Adrenal gland (tissue), 12 donors: ENCODE data around the gene HNRNPK. TPM values are rescaled to one million over a fixed set of nuclear protein-coding genes. Genes with fewer than 3 reads are reported as not detected.

Experiments used
- DNase-seq, 7 donors: peaks; one replicate each; pipeline ENCODE4 v3.0.0-alpha.2; 2019 to 2020
- H3K27ac ChIP-seq, 5 donors: fragments of 200-600 bp; sonication (generic) in 4 of 5; 1 replicate in 3 of 5; 2 replicates in 2 of 5; pipeline versions ENCODE4 v1.5.1 to v1.8.0; 2016 to 2020; ENCODE audit warnings: mild to moderate bottlenecking in 1 of 5
- H3K27me3 ChIP-seq: fragments of 200-600 bp; 2 replicates; pipeline ENCODE4 v1.8.0; 2021
- H3K36me3 ChIP-seq, 2 donors: fragments of 200-600 bp; replicated peaks in 1 of 2; 1 replicate in 1 of 2; 2 replicates in 1 of 2; pipeline versions ENCODE4 v1.5.1 to v1.8.0; 2018 to 2022
- H3K4me1 ChIP-seq, 2 donors: fragments of 200-600 bp; replicated peaks in 1 of 2; 1 replicate in 1 of 2; 2 replicates in 1 of 2; pipeline versions ENCODE4 v1.5.1 to v1.8.0; 2018 to 2021
- H3K4me3 ChIP-seq, 4 donors: fragments of 200-600 bp; sonication (generic) in 3 of 4; one replicate each; pipeline ENCODE4 v1.5.1; 2016 to 2018
- H3K9me3 ChIP-seq, 3 donors: fragments of 200-600 bp; sonication (generic) in 1 of 3; replicated peaks in 1 of 3; 1 replicate in 2 of 3; 2 replicates in 1 of 3; pipeline versions ENCODE4 v1.5.1 to v1.8.0; 2016 to 2021
- CTCF ChIP-seq, 6 experiments: fragments of 450-650 bp in 4 of 6; fragments of 200-600 bp in 2 of 6; sonication (generic) in 1 of 6; IDR thresholded peaks; 1 replicate in 5 of 6; 2 replicates in 1 of 6; pipeline versions ENCODE4 v1.5.1 to v1.8.0; 2016 to 2021; ENCODE audit warnings: antibody characterized with exemption in 6 of 6, mild to moderate bottlenecking in 2 of 6, moderate library complexity in 1 of 6
- POLR2A ChIP-seq, 2 donors: fragments of 450-650 bp; IDR thresholded peaks; one replicate each; pipeline ENCODE4 v1.6.1; 2017; ENCODE audit warnings: antibody characterized with exemption in 2 of 2, mild to moderate bottlenecking in 2 of 2, moderate library complexity in 1 of 2
- WGBS, 4 donors: extraction: QIAGEN DNeasy Blood & Tissue Kit in 2 of 4; methylation state at CpG; one replicate each; pipeline versions ENCODE4 v1.1.5 to v1.1.7; 2013 to 2017; 5-methylcytosine and 5-hydroxymethylcytosine counted together
- intact Hi-C, 2 donors: fragments of 100-400 bp; cut with DNase I; formaldehyde crosslinking; loops; one replicate each; pipeline versions ENCODE4 v1.14.1 to v1.15.0; 2022 to 2023
- polyA plus RNA-seq, 3 donors: library from polyadenylated mRNA; stranded (reverse); fragments of 200-250 nt in 2 of 3; fragments of 350-450 nt in 1 of 3; fragmentation: Illumina TruSeq in 1 of 3; extraction: RNeasy Lipid Tissue Mini Kit (QIAGEN cat#74804) in 1 of 3; gene quantifications; one replicate each; pipeline ENCODE4 v1.2.3, GENCODE V29; 2013 to 2014
- total RNA-seq, 9 donors: library from RNA; depleted of rRNA in 4 of 9; stranded (reverse); fragments of >200 nt in 4 of 9; fragments of 120-200 nt in 1 of 9; fragmentation: NEBNext Ultra II Directional in 1 of 9; extraction: Animal tissue kit (Norgen Biotek cat#: 25700) in 1 of 9; gene quantifications; one replicate each; pipeline versions ENCODE4 v1.1.0 to v1.2.4, GENCODE V29; 2013 to 2023
- donor health status: healthy with polysubstance abuse.
- donor health status: Bipolar disorder and iron deficiency.
- donor health status: DM: yes; HTN: yes; CAD: no.
- donor health status: DM: no; HTN: no; CAD: no.
- donor health status: DM: no; HTN: no; CAD: no.
- donor health status: DM: yes; HTN: yes; CAD: no.

Gene HNRNPK
- total and polyA plus RNA-seq, 12 donors = 172 to 866 (median 477) TPM

- no peaks in the 10 kb centered on the region for H3K4me1 ChIP-seq
- no peak for DNase-seq
- H3K4me3 ChIP-seq = no peak overlapping the region
- TF ChIP-seq CTCF (IDR thresholded peaks at IDR 0.05) (no peak), POLR2A (IDR thresholded peaks at IDR 0.05) (no peak)
- 91 to 99% (median 94%) methylated on average over 2 of the region's 2 CpGs for WGBS, 4 donors
- no peaks in the 10 kb centered on the region for H3K9me3 ChIP-seq
- intact Hi-C loops = no loop called here
- H3K27me3 ChIP-seq = no peaks in the 10 kb centered on the region
- H3K27ac ChIP-seq = no peak overlapping the region
- H3K36me3 ChIP-seq = no peaks in the 10 kb centered on the region
Observed at GRCh38 chr9:84007662-84008061, 27.6 kb upstream of the HNRNPK start.

GRCh38 chr9:84003246-84003645 lies 23.2 kb upstream of the HNRNPK start:
- H3K27ac ChIP-seq = no peak overlapping the region
- no peaks in the 10 kb centered on the region for H3K9me3 ChIP-seq
- no peak for DNase-seq
- TF ChIP-seq CTCF (IDR thresholded peaks at IDR 0.05) (no peak), POLR2A (IDR thresholded peaks at IDR 0.05) (no peak)
- intact Hi-C loops = no loop called here
- no peaks in the 10 kb centered on the region for H3K36me3 ChIP-seq
- no peaks in the 10 kb centered on the region for H3K27me3 ChIP-seq
- no peak overlapping the region for H3K4me3 ChIP-seq
- 90 to 96% (median 95%) methylated on average over 3 of the region's 3 CpGs for WGBS, 4 donors
- peaks cover 0 to 8% of the 10 kb centered on the region in 2 donors for H3K4me1 ChIP-seq

- intact Hi-C loops = no loop called here
Observed at GRCh38 chr9:84002344-84002743, 22.3 kb upstream of the HNRNPK start.

GRCh38 chr9:84001621-84002020 lies 21.6 kb upstream of the HNRNPK start:
- Histone ChIP-seq H3K36me3 (no peaks in the 10 kb centered on the region), H3K4me1 (peaks cover 0 to 8% of the 10 kb centered on the region in 2 donors), H3K4me3 (no peak overlapping the region), H3K27me3 (no peaks in the 10 kb centered on the region), H3K9me3 (no peaks in the 10 kb centered on the region), H3K27ac (no peak overlapping the region)
- DNase-seq = no peak
- WGBS, 4 donors = 73 to 89% (median 83%) methylated on average over 2 of the region's 2 CpGs
- TF ChIP-seq POLR2A (IDR thresholded peaks at IDR 0.05) (no peak), CTCF (IDR thresholded peaks at IDR 0.05) (no peak)
- intact Hi-C loops = no loop called here

More at GRCh38 chr9:84002344-84002743, 22.3 kb upstream of the HNRNPK start:
- H3K36me3 ChIP-seq = no peaks in the 10 kb centered on the region
- TF ChIP-seq CTCF (IDR thresholded peaks at IDR 0.05) = no peak
- no peak overlapping the region for H3K4me3 ChIP-seq
- H3K4me1 ChIP-seq = peaks cover 0 to 8% of the 10 kb centered on the region in 2 donors
- DNase-seq = no peak
- H3K9me3 ChIP-seq = no peaks in the 10 kb centered on the region
- H3K27me3 ChIP-seq = no peaks in the 10 kb centered on the region
- no peak overlapping the region for H3K27ac ChIP-seq
